K562 (cell line): ENCODE results near the gene MCU. TPM values are rescaled to one million over a fixed set of nuclear protein-coding genes. Genes with fewer than 3 reads are reported as not detected.

ENCODE experiments used
- polyA plus RNA-seq, 8 experiments: library from polyadenylated mRNA; depleted of rRNA in 4 of 8; stranded (reverse) in 5 of 8; unstranded in 3 of 8; fragments of >200 nt; fragmentation: Nextera tagmentation in 2 of 8; fragmentation: Illumina TruSeq in 1 of 8; extraction: Ambion mirVana in 2 of 8; extraction: Trizol in 1 of 8; gene quantifications; 2 replicates each; pipeline versions ENCODE4 v1.2.1 to v1.2.3, GENCODE V29; 2011 to 2014; ENCODE audit warnings: inconsistent platforms in 1 of 8, missing spikeins in 1 of 8
- total RNA-seq, 7 experiments: library from RNA; depleted of rRNA in 6 of 7; stranded (reverse); fragments of >200 nt in 6 of 7; fragmentation: Illumina TruSeq in 2 of 7; extraction: Trizol in 2 of 7; gene quantifications; 2 replicates each; pipeline versions ENCODE4 v1.2.1 to v1.2.3, GENCODE V29; 2011 to 2021; ENCODE audit warnings: low replicate concordance in 1 of 7
- TF ChIP-seq, protein P1 (sequence below), 2 experiments: fragments of 450-650 bp; formaldehyde crosslinking in 1 of 2; IDR thresholded peaks; 2 replicates each; pipeline versions ENCODE4 v1.4.0 to v1.6.1; 2014 to 2020; ENCODE audit warnings: mild to moderate bottlenecking in 2 of 2, borderline replicate concordance in 1 of 2, low read depth in 1 of 2

Gene MCU
- total and polyA plus RNA-seq, 9 of the 15 experiments (the other 6 are each of a cell fraction or from before 2014, with no cell fraction given), result 8.2 to 88.8 (median 21.3) TPM

DNA sequence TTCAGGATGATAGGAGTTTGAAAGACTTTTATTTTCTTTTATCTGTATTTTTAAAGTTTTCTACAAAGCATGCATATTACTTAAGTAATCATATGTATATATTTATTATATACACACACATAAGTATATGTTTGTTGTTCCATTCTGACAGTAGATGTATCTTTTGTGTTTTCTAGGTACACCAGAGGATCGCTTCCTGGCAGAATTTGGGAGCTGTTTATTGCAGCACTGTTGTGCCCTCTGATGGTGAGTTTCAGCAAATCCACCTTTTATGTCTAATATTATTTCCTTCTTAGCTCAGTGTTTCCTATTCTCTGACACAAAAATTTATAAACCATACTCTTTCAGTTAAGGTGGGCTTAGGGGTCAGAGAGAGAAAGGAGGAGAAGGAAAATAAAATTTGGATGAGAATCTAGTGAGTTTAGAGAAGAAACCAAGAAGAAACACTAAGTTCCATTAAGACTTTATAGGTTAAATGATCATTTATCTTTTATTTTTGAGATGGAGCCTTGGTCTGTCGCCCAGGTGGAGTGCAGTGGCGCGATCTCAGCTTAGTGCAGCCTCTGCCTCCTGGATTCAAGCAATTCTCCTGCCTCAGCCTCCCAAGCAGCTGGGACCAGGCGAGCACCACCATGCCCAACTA lies 142.4 kb downstream of the MCU start (continued):
- TF ChIP-seq, protein P1, sequence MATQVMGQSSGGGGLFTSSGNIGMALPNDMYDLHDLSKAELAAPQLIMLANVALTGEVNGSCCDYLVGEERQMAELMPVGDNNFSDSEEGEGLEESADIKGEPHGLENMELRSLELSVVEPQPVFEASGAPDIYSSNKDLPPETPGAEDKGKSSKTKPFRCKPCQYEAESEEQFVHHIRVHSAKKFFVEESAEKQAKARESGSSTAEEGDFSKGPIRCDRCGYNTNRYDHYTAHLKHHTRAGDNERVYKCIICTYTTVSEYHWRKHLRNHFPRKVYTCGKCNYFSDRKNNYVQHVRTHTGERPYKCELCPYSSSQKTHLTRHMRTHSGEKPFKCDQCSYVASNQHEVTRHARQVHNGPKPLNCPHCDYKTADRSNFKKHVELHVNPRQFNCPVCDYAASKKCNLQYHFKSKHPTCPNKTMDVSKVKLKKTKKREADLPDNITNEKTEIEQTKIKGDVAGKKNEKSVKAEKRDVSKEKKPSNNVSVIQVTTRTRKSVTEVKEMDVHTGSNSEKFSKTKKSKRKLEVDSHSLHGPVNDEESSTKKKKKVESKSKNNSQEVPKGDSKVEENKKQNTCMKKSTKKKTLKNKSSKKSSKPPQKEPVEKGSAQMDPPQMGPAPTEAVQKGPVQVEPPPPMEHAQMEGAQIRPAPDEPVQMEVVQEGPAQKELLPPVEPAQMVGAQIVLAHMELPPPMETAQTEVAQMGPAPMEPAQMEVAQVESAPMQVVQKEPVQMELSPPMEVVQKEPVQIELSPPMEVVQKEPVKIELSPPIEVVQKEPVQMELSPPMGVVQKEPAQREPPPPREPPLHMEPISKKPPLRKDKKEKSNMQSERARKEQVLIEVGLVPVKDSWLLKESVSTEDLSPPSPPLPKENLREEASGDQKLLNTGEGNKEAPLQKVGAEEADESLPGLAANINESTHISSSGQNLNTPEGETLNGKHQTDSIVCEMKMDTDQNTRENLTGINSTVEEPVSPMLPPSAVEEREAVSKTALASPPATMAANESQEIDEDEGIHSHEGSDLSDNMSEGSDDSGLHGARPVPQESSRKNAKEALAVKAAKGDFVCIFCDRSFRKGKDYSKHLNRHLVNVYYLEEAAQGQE (IDR thresholded peaks at IDR 0.05; ENCODE audit: borderline replicate concordance), result peak; percentile 86; the same call in 1 of the 2 replicates
- TF ChIP-seq, protein P1 (CRISPR knock-in tag; IDR thresholded peaks at IDR 0.05; ENCODE audit: low read depth), result no peak
- TF ChIP-seq, all 486 proteins: peak for 18
